Tibial nerve (tissue), 4 donors: ENCODE results near the gene PTPRG. TPM values are rescaled to one million over a fixed set of nuclear protein-coding genes. Genes with fewer than 3 reads are reported as not detected.

Source experiments
- DNase-seq, 2 donors: peaks; one replicate each; pipeline ENCODE4 v3.0.0-alpha.2; 2019; ENCODE audit warnings: low spot score in 2 of 2
- H3K27ac ChIP-seq, 4 donors: fragments of 200-600 bp; sonication (generic) in 3 of 4; one replicate each; pipeline ENCODE4 v1.5.1; 2017 to 2019; ENCODE audit warnings: mild to moderate bottlenecking in 1 of 4
- H3K27me3 ChIP-seq, 2 donors: fragments of 200-600 bp; sonication (generic) in 1 of 2; one replicate each; pipeline versions ENCODE4 v1.5.1 to v1.6.0; 2017 to 2019
- H3K36me3 ChIP-seq, 3 donors: fragments of 200-600 bp; sonication (generic); one replicate each; pipeline ENCODE4 v1.5.1; 2018 to 2019
- H3K4me1 ChIP-seq, 4 donors: fragments of 200-600 bp; sonication (generic) in 3 of 4; one replicate each; pipeline ENCODE4 v1.5.1; 2017 to 2019
- H3K4me3 ChIP-seq, 4 donors: fragments of 200-600 bp; sonication (generic) in 3 of 4; one replicate each; pipeline ENCODE4 v1.5.1; 2017 to 2019; ENCODE audit warnings: mild to moderate bottlenecking in 1 of 4, moderate library complexity in 1 of 4
- H3K9me3 ChIP-seq, 4 donors: fragments of 200-600 bp; sonication (generic) in 3 of 4; one replicate each; pipeline ENCODE4 v1.5.1; 2017 to 2019
- EP300 ChIP-seq, 2 donors: sonication (generic); formaldehyde crosslinking; IDR thresholded peaks; one replicate each; pipeline ENCODE4 v1.6.1; 2017; ENCODE audit warnings: antibody characterized with exemption in 2 of 2, mild to moderate bottlenecking in 1 of 2
- POLR2A ChIP-seq, 2 donors: fragments of 450-650 bp; IDR thresholded peaks; one replicate each; pipeline ENCODE4 v1.6.1; 2017; ENCODE audit warnings: antibody characterized with exemption in 2 of 2, mild to moderate bottlenecking in 2 of 2, moderate library complexity in 2 of 2
- WGBS, 2 donors: methylation state at CpG; one replicate each; pipeline ENCODE4 v1.1.5; 2018; 5-methylcytosine and 5-hydroxymethylcytosine counted together
- total RNA-seq, 4 donors: library from RNA; depleted of rRNA; stranded (reverse); fragments of >200 nt; gene quantifications; one replicate each; pipeline ENCODE4 v1.1.0, GENCODE V29; 2016
- TF ChIP-seq, protein P1 (sequence below), 5 experiments: fragments of 200-600 bp in 3 of 5; fragments of 450-650 bp in 2 of 5; sonication (generic) in 3 of 5; IDR thresholded peaks; one replicate each; pipeline ENCODE4 v1.5.1; 2016 to 2019; ENCODE audit warnings: antibody characterized with exemption in 5 of 5, mild to moderate bottlenecking in 3 of 5, moderate library complexity in 2 of 5

PTPRG gene
- total RNA-seq, 4 donors from 2014 or later: 112 to 174 (median 121) TPM

DNA sequence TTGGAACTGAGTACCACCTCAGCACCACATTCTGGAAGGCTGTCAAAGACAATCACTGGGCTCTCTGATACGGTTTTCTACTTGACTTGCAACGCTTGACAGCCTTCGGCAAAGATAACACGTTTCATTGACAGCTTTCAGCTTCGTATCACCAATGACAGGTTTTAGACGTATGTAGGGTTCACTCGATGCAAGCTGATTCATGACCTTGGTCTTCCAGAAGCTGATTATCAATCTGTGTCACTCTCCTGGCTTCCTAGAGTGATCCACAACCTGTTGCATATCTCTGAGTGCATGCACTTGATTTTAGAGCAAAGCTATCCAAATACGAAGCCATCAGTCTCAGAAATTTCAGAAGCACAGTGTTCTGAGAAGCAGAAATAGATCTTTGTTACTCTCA is 430.3 kb downstream of the PTPRG start:
- Histone ChIP-seq H3K36me3 (no peaks in the 10 kb centered on the region), H3K9me3 (no peaks in the 10 kb centered on the region), H3K27me3 (no peaks in the 10 kb centered on the region), H3K4me3 (no peak overlapping the region), H3K4me1 (no peaks in the 10 kb centered on the region), H3K27ac (no peak overlapping the region)
- no peak for TF ChIP-seq POLR2A (IDR thresholded peaks at IDR 0.05)
- TF ChIP-seq EP300 (IDR thresholded peaks at IDR 0.05): no peak
- TF ChIP-seq, protein P1, sequence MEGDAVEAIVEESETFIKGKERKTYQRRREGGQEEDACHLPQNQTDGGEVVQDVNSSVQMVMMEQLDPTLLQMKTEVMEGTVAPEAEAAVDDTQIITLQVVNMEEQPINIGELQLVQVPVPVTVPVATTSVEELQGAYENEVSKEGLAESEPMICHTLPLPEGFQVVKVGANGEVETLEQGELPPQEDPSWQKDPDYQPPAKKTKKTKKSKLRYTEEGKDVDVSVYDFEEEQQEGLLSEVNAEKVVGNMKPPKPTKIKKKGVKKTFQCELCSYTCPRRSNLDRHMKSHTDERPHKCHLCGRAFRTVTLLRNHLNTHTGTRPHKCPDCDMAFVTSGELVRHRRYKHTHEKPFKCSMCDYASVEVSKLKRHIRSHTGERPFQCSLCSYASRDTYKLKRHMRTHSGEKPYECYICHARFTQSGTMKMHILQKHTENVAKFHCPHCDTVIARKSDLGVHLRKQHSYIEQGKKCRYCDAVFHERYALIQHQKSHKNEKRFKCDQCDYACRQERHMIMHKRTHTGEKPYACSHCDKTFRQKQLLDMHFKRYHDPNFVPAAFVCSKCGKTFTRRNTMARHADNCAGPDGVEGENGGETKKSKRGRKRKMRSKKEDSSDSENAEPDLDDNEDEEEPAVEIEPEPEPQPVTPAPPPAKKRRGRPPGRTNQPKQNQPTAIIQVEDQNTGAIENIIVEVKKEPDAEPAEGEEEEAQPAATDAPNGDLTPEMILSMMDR (IDR thresholded peaks at IDR 0.05): no peak
- 91 to 92% methylated on average over 8 of the region's 8 CpGs for WGBS, 2 donors
- DNase-seq: no peak

DNA sequence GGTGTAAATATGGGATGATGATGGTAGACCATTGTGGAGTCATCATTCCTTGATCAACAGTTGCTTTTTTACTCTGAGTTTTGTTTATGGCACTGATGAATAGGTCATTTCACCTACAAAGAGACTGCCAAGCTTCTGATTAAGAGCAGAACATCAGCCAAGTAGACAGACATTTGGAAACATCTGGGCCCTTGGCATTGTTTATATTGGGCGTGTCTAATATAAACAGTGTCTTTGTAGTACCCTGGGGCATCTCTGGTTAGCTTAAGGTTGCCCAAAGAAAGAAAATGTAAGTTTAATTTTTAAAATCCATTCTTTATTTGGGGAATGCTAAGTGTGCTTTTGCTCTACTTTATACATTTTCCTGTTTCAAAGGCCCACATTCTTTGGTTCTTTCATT is 435.0 kb downstream of the PTPRG start:
- no peaks in the 10 kb centered on the region for H3K9me3 ChIP-seq
- no peaks in the 10 kb centered on the region for H3K4me1 ChIP-seq
- DNase-seq: no peak
- 61 to 76% methylated on average over 1 of the region's 1 CpG for WGBS, 2 donors
- H3K36me3 ChIP-seq: no peaks in the 10 kb centered on the region
- TF ChIP-seq, protein P1 (IDR thresholded peaks at IDR 0.05): no peak
- no peak for TF ChIP-seq POLR2A (IDR thresholded peaks at IDR 0.05)
- TF ChIP-seq EP300 (IDR thresholded peaks at IDR 0.05): no peak
- no peak overlapping the region for H3K27ac ChIP-seq
- H3K27me3 ChIP-seq: no peaks in the 10 kb centered on the region
- H3K4me3 ChIP-seq: no peak overlapping the region

DNA sequence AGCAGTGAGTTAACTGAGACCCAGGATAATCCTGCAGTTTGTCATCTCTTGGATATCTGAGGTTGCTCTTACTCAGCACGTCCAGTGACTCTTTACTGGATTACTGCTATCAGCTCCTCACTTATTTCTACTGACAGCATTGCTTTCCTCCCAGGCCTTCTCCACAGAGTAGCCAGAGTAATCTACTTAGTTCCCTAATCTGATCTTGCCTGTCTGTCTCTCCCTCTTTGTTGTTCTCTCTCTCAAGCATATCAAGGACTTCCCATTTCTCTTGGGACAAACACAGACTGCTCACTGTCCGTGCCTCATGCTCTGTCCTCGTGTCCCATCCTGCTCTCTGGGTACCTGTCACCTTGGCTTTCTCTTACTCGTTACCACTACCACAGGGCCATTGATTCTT is 435.7 kb downstream of the PTPRG start:
- no peak for TF ChIP-seq POLR2A (IDR thresholded peaks at IDR 0.05)
- TF ChIP-seq, protein P1 (IDR thresholded peaks at IDR 0.05): no peak
- TF ChIP-seq EP300 (IDR thresholded peaks at IDR 0.05): no peak
- no peaks in the 10 kb centered on the region for H3K36me3 ChIP-seq
- H3K27me3 ChIP-seq: no peaks in the 10 kb centered on the region
- no peaks in the 10 kb centered on the region for H3K4me1 ChIP-seq
- no peak for DNase-seq
- no peaks in the 10 kb centered on the region for H3K9me3 ChIP-seq
- WGBS, 2 donors: 81 to 88% methylated on average over 4 of the region's 4 CpGs
- H3K27ac ChIP-seq: no peak overlapping the region
- no peak overlapping the region for H3K4me3 ChIP-seq

GRCh38 chr3:62003835-62004234 is 442.5 kb downstream of the PTPRG start:
- H3K4me3 ChIP-seq: no peak overlapping the region
- no peaks in the 10 kb centered on the region for H3K27me3 ChIP-seq
- 91 to 100% methylated on average over 1 of the region's 1 CpG for WGBS, 2 donors
- H3K4me1 ChIP-seq: peaks cover 0 to 4% (median 2%) of the 10 kb centered on the region in 4 donors
- no peak for TF ChIP-seq POLR2A (IDR thresholded peaks at IDR 0.05)
- TF ChIP-seq EP300 (IDR thresholded peaks at IDR 0.05): no peak
- TF ChIP-seq, protein P1 (IDR thresholded peaks at IDR 0.05): no peak
- H3K27ac ChIP-seq: no peak overlapping the region
- no peaks in the 10 kb centered on the region for H3K36me3 ChIP-seq
- no peak for DNase-seq
- no peaks in the 10 kb centered on the region for H3K9me3 ChIP-seq

DNA sequence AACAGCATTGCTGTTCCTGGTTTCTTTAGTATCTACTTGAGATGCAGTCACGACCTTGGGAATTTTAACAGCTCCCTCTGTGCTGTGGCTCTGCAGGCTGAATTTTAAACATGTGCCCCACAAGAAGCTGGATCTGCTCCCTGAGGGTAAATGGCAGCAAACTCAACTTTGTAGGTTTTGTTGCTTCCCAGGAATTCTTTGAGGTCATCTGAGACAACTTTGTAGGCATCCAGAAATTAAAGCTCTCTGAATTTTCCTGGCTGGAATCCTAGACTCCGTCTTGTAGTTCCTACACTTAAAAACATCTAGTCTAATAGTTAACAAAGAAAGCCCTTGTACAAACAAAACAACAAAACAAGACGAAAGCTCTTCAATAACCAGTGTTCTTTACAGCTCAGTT is 445.7 kb downstream of the PTPRG start:
- no peak overlapping the region for H3K27ac ChIP-seq

GRCh38 chr3:62010989-62011388 is 449.6 kb downstream of the PTPRG start:
- H3K36me3 ChIP-seq: no peaks in the 10 kb centered on the region
- DNase-seq: no peak
- TF ChIP-seq, protein P1 (IDR thresholded peaks at IDR 0.05): no peak
- TF ChIP-seq POLR2A (IDR thresholded peaks at IDR 0.05) (no peak), EP300 (IDR thresholded peaks at IDR 0.05) (no peak)

More for the DNA sequence above, 445.7 kb downstream of the PTPRG start:
- Histone ChIP-seq H3K36me3 (no peaks in the 10 kb centered on the region), H3K4me1 (peaks cover 0 to 4% (median 2%) of the 10 kb centered on the region in 4 donors), H3K4me3 (no peak overlapping the region), H3K27me3 (no peaks in the 10 kb centered on the region), H3K9me3 (no peaks in the 10 kb centered on the region)
- no peak for TF ChIP-seq EP300 (IDR thresholded peaks at IDR 0.05)
- DNase-seq: no peak
- WGBS, 2 donors: 17 to 21% methylated on average over 3 of the region's 3 CpGs

More at GRCh38 chr3:62010989-62011388, 449.6 kb downstream of the PTPRG start:
- H3K4me1 ChIP-seq: peaks cover 0 to 4% (median 2%) of the 10 kb centered on the region in 4 donors
- no peak overlapping the region for H3K4me3 ChIP-seq
- no peak overlapping the region for H3K27ac ChIP-seq
- no peaks in the 10 kb centered on the region for H3K9me3 ChIP-seq
- H3K27me3 ChIP-seq: no peaks in the 10 kb centered on the region
- WGBS, 2 donors: 92 to 96% methylated on average over 9 of the region's 9 CpGs
